CD4-positive, alpha-beta T cell treated with Interleukin-6 for 4 hours (primary cell): Measurements from ENCODE around the gene CACFD1.

Source experiments
- DNase-seq: peaks from one replicate; pipeline ENCODE4 v3.0.0-alpha.2; 2020; ENCODE audit warnings: mixed read lengths

Gene CACFD1

DNA sequence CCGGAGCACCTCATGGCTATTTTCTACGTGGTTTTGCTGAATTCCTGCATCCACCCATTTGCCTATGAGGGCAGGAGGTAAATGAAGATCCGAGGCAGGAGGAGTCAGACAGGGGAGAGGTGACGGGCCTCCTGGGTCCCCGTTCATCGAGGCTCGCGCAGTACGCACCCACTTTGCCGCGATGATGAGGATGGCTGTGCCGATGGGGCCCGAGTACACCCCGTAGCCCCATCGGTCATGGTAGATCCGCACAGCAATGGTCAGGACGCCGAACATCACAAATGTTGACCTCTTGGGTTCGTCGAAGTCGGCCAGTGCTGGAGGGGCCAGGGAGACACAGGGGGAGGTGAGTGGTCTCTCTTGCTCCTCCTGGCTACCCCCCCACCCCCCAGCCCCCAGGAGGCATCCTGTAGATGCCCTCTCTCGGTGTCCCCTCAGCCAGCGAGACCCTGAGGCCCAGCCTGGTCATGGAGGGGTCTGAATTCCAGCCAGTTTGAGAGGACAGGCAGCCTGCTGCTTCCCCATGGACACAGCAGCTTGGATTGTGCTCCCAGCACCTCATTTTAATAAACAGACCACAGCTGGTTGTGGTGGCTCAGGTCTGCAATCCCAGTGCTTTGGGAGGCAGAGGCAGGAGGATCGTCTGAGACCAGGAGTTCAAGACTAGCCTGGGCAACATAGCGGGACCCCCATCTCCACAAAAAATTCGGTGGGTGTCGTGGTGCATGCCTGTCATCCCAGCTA is 59.1 kb downstream of the CACFD1 start:
- no peak for DNase-seq

DNA sequence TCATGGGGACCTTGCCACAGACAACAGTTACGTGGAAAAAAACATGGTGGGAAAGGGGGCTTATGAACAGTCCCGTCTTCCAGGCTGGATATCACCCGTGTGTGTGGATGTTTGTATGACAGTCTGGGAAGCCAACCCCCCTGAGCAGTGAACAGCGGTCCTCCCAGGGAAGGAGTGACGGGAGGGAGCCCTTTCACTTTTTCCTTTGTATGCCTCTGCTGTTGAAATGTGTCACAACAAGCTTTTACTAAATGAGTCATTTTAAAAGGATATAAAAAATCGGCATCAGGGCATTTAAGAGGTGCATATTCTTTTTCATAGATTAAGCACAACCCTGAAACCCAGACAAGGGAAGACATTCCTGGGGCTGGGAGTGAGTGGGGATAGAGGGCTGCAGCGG is 59.9 kb downstream of the CACFD1 start:
- no peak for DNase-seq

DNA sequence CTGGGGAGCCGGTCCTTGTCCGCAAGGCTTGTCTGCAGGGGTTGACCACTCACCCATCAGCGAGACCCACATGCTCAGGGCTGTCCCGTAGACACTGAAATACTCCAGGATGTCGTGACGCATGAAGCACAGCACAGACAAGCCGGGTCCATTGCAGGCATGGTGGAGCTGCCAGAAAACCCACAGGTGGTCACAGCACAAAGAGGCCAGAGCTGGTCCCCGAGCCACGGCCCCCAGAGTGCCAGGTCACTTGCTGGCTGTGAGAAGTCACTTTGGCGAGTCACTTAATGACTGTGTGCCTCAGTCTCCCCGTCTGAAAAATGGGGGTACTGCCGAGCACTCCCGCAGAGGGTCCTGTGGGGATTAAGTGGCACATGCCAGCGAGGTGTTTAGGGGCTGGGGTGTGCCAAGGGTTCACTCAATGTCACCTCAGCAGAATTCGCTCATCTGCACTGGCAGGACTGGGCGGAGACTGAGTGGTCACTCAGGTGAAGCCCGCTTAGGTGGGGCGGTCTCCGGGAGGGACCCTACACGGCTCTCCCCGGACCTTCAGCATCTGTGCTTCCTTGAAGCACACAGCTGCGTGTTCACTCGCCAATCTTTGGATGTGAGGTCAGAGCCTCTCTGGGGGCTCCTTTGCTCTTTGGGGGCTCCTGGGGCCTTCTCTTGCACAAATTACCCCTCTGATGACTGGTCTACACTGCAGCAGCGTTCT is 60.5 kb downstream of the CACFD1 start:
- DNase-seq: no peak
